ENCODE results near the gene ANKRD42.
A peak's percentile ranks its signal among the peaks of the same experiment; 100 is the strongest.

Gene ANKRD42

GRCh38 chr11:83185767-83186166, 7.7 kb upstream of the ANKRD42 start:
- Histone ChIP-seq H3K56ac (ENCODE audit: low read length) (no peak overlapping the region), H3K36me3 (ENCODE audit: control insufficient read depth, insufficient read depth, low read length) (peaks cover 2% of the 10 kb centered on the region)

GRCh38 chr11:83187465-83187864, 6.0 kb upstream of the ANKRD42 start:
- Histone ChIP-seq H4K5ac (ENCODE audit: low read length) (no peak overlapping the region), H3K23ac (ENCODE audit: low read length) (no peak overlapping the region), H3K4me1 (ENCODE audit: control insufficient read depth, low read depth, low read length) (no peaks in the 10 kb centered on the region), H3K27me3 (ENCODE audit: insufficient read depth, low read length, poor library complexity) (no peaks in the 10 kb centered on the region), H3K36me3 (ENCODE audit: control insufficient read depth, insufficient read depth, low read length) (peaks cover 1% of the 10 kb centered on the region), H3K18ac (ENCODE audit: low read length) (no peak overlapping the region), H2AK5ac (ENCODE audit: low read length) (no peak overlapping the region), H3K9ac (ENCODE audit: low read length) (no peak overlapping the region), H4K8ac (ENCODE audit: low read depth, low read length) (no peak overlapping the region), H3K27ac (ENCODE audit: low read depth, low read length) (no peak overlapping the region), H3K4me3 (ENCODE audit: low read length) (no peak overlapping the region), H2BK120ac (ENCODE audit: low read depth, low read length) (no peak overlapping the region), H3K56ac (ENCODE audit: low read length) (no peak overlapping the region), H3K4ac (ENCODE audit: low read depth, low read length) (no peak overlapping the region), H2BK5ac (ENCODE audit: low read length) (no peak overlapping the region), H3K4me2 (ENCODE audit: low read length) (no peak overlapping the region), H3K79me2 (ENCODE audit: control insufficient read depth, insufficient read depth, low read length) (peaks cover 6% of the 10 kb centered on the region), H2BK15ac (replicated peaks; ENCODE audit: low read depth) (no peak overlapping the region), H3K79me1 (ENCODE audit: low read length) (peaks cover 1% of the 10 kb centered on the region)
- DNase-seq = peak; percentile 14
- WGBS (ENCODE audit: extremely low coverage, insufficient coverage, low lambda C conversion rate) = no CpG with 5 or more reads among the region's 4 CpGs

More at GRCh38 chr11:83185767-83186166, 7.7 kb upstream of the ANKRD42 start:
- Histone ChIP-seq H3K4ac (ENCODE audit: low read depth, low read length) (no peak overlapping the region), H3K4me2 (ENCODE audit: low read length) (no peak overlapping the region), H2BK120ac (ENCODE audit: low read depth, low read length) (no peak overlapping the region), H3K27ac (ENCODE audit: low read depth, low read length) (no peak overlapping the region), H3K9ac (ENCODE audit: low read length) (no peak overlapping the region), H3K4me3 (ENCODE audit: low read length) (no peak overlapping the region), H3K79me2 (ENCODE audit: control insufficient read depth, insufficient read depth, low read length) (no peaks in the 10 kb centered on the region), H2BK5ac (ENCODE audit: low read length) (no peak overlapping the region), H3K27me3 (ENCODE audit: insufficient read depth, low read length, poor library complexity) (no peaks in the 10 kb centered on the region), H2AK5ac (ENCODE audit: low read length) (no peak overlapping the region), H4K5ac (ENCODE audit: low read length) (no peak overlapping the region), H3K4me1 (ENCODE audit: control insufficient read depth, low read depth, low read length) (no peaks in the 10 kb centered on the region), H4K8ac (ENCODE audit: low read depth, low read length) (no peak overlapping the region), H3K18ac (ENCODE audit: low read length) (no peak overlapping the region), H2BK15ac (replicated peaks; ENCODE audit: low read depth) (no peak overlapping the region), H3K23ac (ENCODE audit: low read length) (no peak overlapping the region), H3K79me1 (ENCODE audit: low read length) (no peaks in the 10 kb centered on the region)
- no peak for DNase-seq
- WGBS (ENCODE audit: extremely low coverage, insufficient coverage, low lambda C conversion rate) = no CpG with 5 or more reads among the region's 1 CpG

- no peak overlapping the region for H3K9ac ChIP-seq (ENCODE audit: low read length)
- no peak overlapping the region for H2BK120ac ChIP-seq (ENCODE audit: low read depth, low read length)
- H3K4me3 ChIP-seq (ENCODE audit: low read length) = no peak overlapping the region
- peaks cover 15% of the 10 kb centered on the region for H3K79me2 ChIP-seq (ENCODE audit: control insufficient read depth, insufficient read depth, low read length)
- H3K4me1 ChIP-seq (ENCODE audit: control insufficient read depth, low read depth, low read length) = peaks cover 4% of the 10 kb centered on the region
- no peaks in the 10 kb centered on the region for H3K36me3 ChIP-seq (ENCODE audit: control insufficient read depth, insufficient read depth, low read length)
- no CpG with 5 or more reads among the region's 5 CpGs for WGBS (ENCODE audit: extremely low coverage, insufficient coverage, low lambda C conversion rate)
- H3K4me2 ChIP-seq (ENCODE audit: low read length) = no peak overlapping the region
- no peak overlapping the region for H3K18ac ChIP-seq (ENCODE audit: low read length)
- H3K56ac ChIP-seq (ENCODE audit: low read length) = no peak overlapping the region
- no peak overlapping the region for H3K27ac ChIP-seq (ENCODE audit: low read depth, low read length)
- H4K5ac ChIP-seq (ENCODE audit: low read length) = no peak overlapping the region
- H3K23ac ChIP-seq (ENCODE audit: low read length) = no peak overlapping the region
- no peaks in the 10 kb centered on the region for H3K27me3 ChIP-seq (ENCODE audit: insufficient read depth, low read length, poor library complexity)
- peaks cover 8% of the 10 kb centered on the region for H3K79me1 ChIP-seq (ENCODE audit: low read length)
- no peak overlapping the region for H3K4ac ChIP-seq (ENCODE audit: low read depth, low read length)
- no peak overlapping the region for H2AK5ac ChIP-seq (ENCODE audit: low read length)
- no peak for DNase-seq
- H2BK5ac ChIP-seq (ENCODE audit: low read length) = no peak overlapping the region
- H4K8ac ChIP-seq (ENCODE audit: low read depth, low read length) = no peak overlapping the region
- no peak overlapping the region for H2BK15ac ChIP-seq (replicated peaks; ENCODE audit: low read depth)
These were observed 2.0 kb upstream of the ANKRD42 start for GRCh38 chr11:83191491-83191890.

DNA sequence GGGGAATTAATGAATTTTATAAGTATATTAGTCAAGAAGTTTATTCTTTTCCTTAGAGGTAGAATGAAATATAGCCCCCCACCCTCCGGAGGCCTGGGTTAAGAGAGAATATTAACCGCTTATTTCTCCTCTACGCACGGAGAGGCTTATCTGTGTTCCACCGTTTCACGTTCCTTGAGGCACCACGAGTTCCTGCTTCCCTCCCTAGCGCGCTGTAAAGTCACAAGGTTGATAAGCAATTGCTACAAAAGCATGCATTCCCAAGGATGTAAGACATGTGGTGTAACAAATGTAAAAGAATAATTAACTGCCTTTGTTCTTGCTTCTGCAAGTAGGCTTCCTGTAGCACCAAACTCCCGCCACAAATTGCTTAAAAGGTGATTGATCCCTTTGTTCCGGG, 1.5 kb upstream of the ANKRD42 start:
- no peak overlapping the region for H2BK5ac ChIP-seq (ENCODE audit: low read length)
- H3K79me2 ChIP-seq (ENCODE audit: control insufficient read depth, insufficient read depth, low read length) = peaks cover 15% of the 10 kb centered on the region
- no peak overlapping the region for H3K23ac ChIP-seq (ENCODE audit: low read length)
- H3K79me1 ChIP-seq (ENCODE audit: low read length) = peaks cover 8% of the 10 kb centered on the region
- H3K4me3 ChIP-seq (ENCODE audit: low read length) = no peak overlapping the region
- no peak overlapping the region for H3K27ac ChIP-seq (ENCODE audit: low read depth, low read length)
- H3K9ac ChIP-seq (ENCODE audit: low read length) = no peak overlapping the region
- no peak overlapping the region for H4K5ac ChIP-seq (ENCODE audit: low read length)
- DNase-seq = no peak
- H3K56ac ChIP-seq (ENCODE audit: low read length) = no peak overlapping the region
- no peak overlapping the region for H3K18ac ChIP-seq (ENCODE audit: low read length)
- H3K36me3 ChIP-seq (ENCODE audit: control insufficient read depth, insufficient read depth, low read length) = no peaks in the 10 kb centered on the region
- no peak overlapping the region for H2AK5ac ChIP-seq (ENCODE audit: low read length)
- no peak overlapping the region for H3K4me2 ChIP-seq (ENCODE audit: low read length)
- H4K8ac ChIP-seq (ENCODE audit: low read depth, low read length) = no peak overlapping the region
- peaks cover 4% of the 10 kb centered on the region for H3K4me1 ChIP-seq (ENCODE audit: control insufficient read depth, low read depth, low read length)
- H3K4ac ChIP-seq (ENCODE audit: low read depth, low read length) = no peak overlapping the region
- H2BK15ac ChIP-seq (replicated peaks; ENCODE audit: low read depth) = no peak overlapping the region
- WGBS (ENCODE audit: extremely low coverage, insufficient coverage, low lambda C conversion rate) = no CpG with 5 or more reads among the region's 11 CpGs
- H2BK120ac ChIP-seq (ENCODE audit: low read depth, low read length) = no peak overlapping the region
- no peaks in the 10 kb centered on the region for H3K27me3 ChIP-seq (ENCODE audit: insufficient read depth, low read length, poor library complexity)

DNA sequence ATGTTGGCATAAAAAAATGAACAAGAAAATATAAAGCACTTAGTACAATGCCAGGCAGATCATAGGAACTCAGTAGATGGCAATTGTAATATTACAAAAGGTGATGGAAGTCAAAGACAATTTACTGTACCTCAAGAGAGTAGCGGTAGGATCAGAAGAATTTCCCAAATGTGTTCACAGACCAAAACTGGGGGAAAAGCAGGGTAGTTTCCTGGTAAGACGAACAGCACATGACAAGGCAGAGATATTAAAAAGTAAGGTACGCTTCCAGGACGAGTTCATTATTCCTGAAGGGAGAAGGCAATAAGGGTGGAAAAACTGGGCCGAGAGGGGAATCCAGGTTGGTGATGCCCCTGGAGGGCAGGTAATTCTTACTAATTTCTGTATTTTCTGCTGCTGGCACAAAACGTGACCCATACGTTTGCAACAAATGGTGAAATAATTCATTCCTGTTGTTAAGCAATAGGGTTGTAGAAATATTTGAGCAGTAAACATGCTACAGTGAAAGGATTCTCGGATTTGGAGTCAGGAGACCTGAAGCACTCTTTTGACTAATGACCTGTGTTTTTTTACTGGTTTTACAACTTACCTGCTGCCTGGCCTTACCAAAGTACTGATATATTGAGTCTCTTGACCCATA, 786 bp upstream of the ANKRD42 start:
- Histone ChIP-seq H3K4me2 (ENCODE audit: low read length) (peak overlapping the region; percentile 72), H3K36me3 (ENCODE audit: control insufficient read depth, insufficient read depth, low read length) (no peaks in the 10 kb centered on the region), H4K5ac (ENCODE audit: low read length) (peak overlapping the region; percentile 36), H2BK120ac (ENCODE audit: low read depth, low read length) (no peak overlapping the region), H3K4me1 (ENCODE audit: control insufficient read depth, low read depth, low read length) (peaks cover 4% of the 10 kb centered on the region), H2BK15ac (replicated peaks; ENCODE audit: low read depth) (no peak overlapping the region), H3K18ac (ENCODE audit: low read length) (no peak overlapping the region), H4K8ac (ENCODE audit: low read depth, low read length) (no peak overlapping the region), H2AK5ac (ENCODE audit: low read length) (no peak overlapping the region), H3K23ac (ENCODE audit: low read length) (no peak overlapping the region), H3K79me2 (ENCODE audit: control insufficient read depth, insufficient read depth, low read length) (peaks cover 15% of the 10 kb centered on the region), H3K9ac (ENCODE audit: low read length) (peak overlapping the region; percentile 91), H3K56ac (ENCODE audit: low read length) (peak overlapping the region; percentile 96), H3K27ac (ENCODE audit: low read depth, low read length) (no peak overlapping the region), H2BK5ac (ENCODE audit: low read length) (no peak overlapping the region), H3K79me1 (ENCODE audit: low read length) (peaks cover 8% of the 10 kb centered on the region), H3K4me3 (ENCODE audit: low read length) (peak overlapping the region; percentile 93), H3K4ac (ENCODE audit: low read depth, low read length) (no peak overlapping the region), H3K27me3 (ENCODE audit: insufficient read depth, low read length, poor library complexity) (no peaks in the 10 kb centered on the region)
- no peak for DNase-seq
- no CpG with 5 or more reads among the region's 8 CpGs for WGBS (ENCODE audit: extremely low coverage, insufficient coverage, low lambda C conversion rate)
